ENCODE measurements around the gene TMOD4.
A peak's percentile ranks its signal among the peaks of the same experiment; 100 is the strongest.
"Not testable (repeated sequence)": the region's sequence is repeated elsewhere in the genome, so short reads cannot be mapped to it uniquely, and the experiment has no call there.

The TMOD4 gene

GRCh38 chr1:151192047-151192446 is 16.3 kb upstream of the TMOD4 start:
- no peak for DNase-seq (ENCODE audit: low spot score)
- TF ChIP-seq CTCF (IDR thresholded peaks at IDR 0.05; ENCODE audit: extremely low read depth, missing control alignments), result no peak

DNA sequence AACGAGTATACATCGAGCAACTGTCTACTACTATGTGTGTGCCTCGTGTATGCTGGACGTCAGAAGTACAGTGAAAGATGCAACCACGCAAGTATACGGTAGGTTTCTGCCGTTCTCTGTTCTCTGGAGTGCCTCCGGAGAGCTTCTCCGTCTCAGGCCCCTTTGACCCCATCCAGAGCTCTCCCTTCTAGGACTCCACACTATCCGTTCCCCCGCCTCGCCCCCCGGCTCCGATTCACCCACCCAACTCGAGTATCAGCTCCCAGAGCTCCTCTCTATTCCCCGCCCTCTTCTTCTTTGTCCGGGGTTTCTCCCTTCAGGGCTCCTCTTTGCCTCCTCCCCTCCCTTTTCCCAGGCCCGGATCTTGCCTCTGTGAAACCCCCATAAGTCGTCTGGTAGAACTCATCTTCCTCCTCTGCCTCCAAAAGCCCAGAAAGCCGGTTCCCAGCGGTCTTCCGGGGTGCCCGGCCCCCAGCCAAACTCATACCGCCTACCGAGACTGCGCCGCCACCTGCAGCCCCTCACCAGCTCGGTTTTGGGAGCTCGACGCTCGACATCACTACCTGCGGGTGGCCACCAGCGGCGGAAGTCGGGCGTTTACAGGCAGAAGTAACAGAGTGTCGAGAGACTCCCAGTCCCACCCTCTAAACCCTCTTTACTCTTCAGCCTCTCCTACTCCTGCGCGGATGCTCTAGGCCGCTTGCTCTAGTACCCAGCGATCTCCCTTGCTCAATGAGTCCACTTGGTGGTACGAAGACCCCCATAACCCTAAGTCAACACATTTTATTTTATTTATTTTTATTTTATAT is 14.1 kb upstream of the TMOD4 start, which contains the start of gene VPS72:
Gene VPS72 (minus strand): TSS at position 561 of the 809 bp plus-strand sequence. CDS start 76 bp downstream, at position 485.
- TF ChIP-seq CTCF (IDR thresholded peaks at IDR 0.05; ENCODE audit: extremely low read depth, missing control alignments), result no peak
- DNase-seq (ENCODE audit: low spot score), result peak; percentile 89

GRCh38 chr1:151188667-151189066 is 12.9 kb upstream of the TMOD4 start:
- DNase-seq (ENCODE audit: low spot score), result not testable (repeated sequence)

GRCh38 chr1:151187205-151187604 is 11.4 kb upstream of the TMOD4 start:
- no peak for TF ChIP-seq CTCF (IDR thresholded peaks at IDR 0.05; ENCODE audit: extremely low read depth, missing control alignments)
- DNase-seq (ENCODE audit: low spot score), result no peak

GRCh38 chr1:151184211-151184610 is 8.4 kb upstream of the TMOD4 start:
- no peak for DNase-seq (ENCODE audit: low spot score)
- TF ChIP-seq CTCF (IDR thresholded peaks at IDR 0.05; ENCODE audit: extremely low read depth, missing control alignments), result no peak

- TF ChIP-seq CTCF (IDR thresholded peaks at IDR 0.05; ENCODE audit: extremely low read depth, missing control alignments), result no peak
- DNase-seq (ENCODE audit: low spot score), result no peak
These were observed 799 bp upstream of the TMOD4 start for GRCh38 chr1:151176514-151177045.

GRCh38 chr1:151175041-151175741 is 590 bp downstream of the TMOD4 start:
- TF ChIP-seq CTCF (IDR thresholded peaks at IDR 0.05; ENCODE audit: extremely low read depth, missing control alignments), result no peak
- no peak for DNase-seq (ENCODE audit: low spot score)
